Upper lobe of right lung (tissue), 1 donor: Measurements from ENCODE around the gene EWSR1. TPM values are rescaled to one million over a fixed set of nuclear protein-coding genes. Genes with fewer than 3 reads are reported as not detected.

ENCODE experiments used
- ATAC-seq: fragments of 200-7000 bp; cut with Tn5 transposase; one replicate; pipeline ENCODE4 v1.9.1; 2020; ENCODE audit warnings: mild to moderate bottlenecking, moderate library complexity
- DNase-seq: peaks from one replicate; pipeline ENCODE4 v3.0.0-alpha.2; 2020
- H3K27ac ChIP-seq: fragments of 200-600 bp; one replicate; pipeline ENCODE4 v1.8.0; 2022
- H3K27me3 ChIP-seq: fragments of 200-600 bp; one replicate; pipeline ENCODE4 v1.8.0; 2022; ENCODE audit warnings: mild to moderate bottlenecking
- H3K36me3 ChIP-seq: fragments of 200-600 bp; one replicate; pipeline ENCODE4 v1.8.0; 2022
- H3K4me1 ChIP-seq: fragments of 200-600 bp; one replicate; pipeline ENCODE4 v1.8.0; 2022
- H3K4me3 ChIP-seq: fragments of 200-600 bp; one replicate; pipeline ENCODE4 v1.8.0; 2022; ENCODE audit warnings: mild to moderate bottlenecking
- H3K9me3 ChIP-seq: fragments of 200-600 bp; one replicate; pipeline ENCODE4 v1.8.0; 2022
- CTCF ChIP-seq: fragments of 200-600 bp; IDR thresholded peaks from one replicate; pipeline ENCODE4 v1.8.0; 2022; ENCODE audit warnings: antibody characterized with exemption
- intact Hi-C: fragments of 100-400 bp; cut with DNase I; formaldehyde crosslinking; loops from one replicate; pipeline ENCODE4 v1.11.0; 2022
- total RNA-seq: library from RNA; stranded (reverse); fragmentation: NEBNext Ultra II Directional; extraction: Animal tissue kit (Norgen Biotek cat#: 25700); gene quantifications from one replicate; pipeline ENCODE4 v1.2.1, GENCODE V29; 2021
- donor health status: DM: no; HTN: yes; CAD: no; lungs with severe emphysema.

Gene EWSR1
- total RNA-seq, 1 donor from 2014 or later, result 149 TPM

DNA sequence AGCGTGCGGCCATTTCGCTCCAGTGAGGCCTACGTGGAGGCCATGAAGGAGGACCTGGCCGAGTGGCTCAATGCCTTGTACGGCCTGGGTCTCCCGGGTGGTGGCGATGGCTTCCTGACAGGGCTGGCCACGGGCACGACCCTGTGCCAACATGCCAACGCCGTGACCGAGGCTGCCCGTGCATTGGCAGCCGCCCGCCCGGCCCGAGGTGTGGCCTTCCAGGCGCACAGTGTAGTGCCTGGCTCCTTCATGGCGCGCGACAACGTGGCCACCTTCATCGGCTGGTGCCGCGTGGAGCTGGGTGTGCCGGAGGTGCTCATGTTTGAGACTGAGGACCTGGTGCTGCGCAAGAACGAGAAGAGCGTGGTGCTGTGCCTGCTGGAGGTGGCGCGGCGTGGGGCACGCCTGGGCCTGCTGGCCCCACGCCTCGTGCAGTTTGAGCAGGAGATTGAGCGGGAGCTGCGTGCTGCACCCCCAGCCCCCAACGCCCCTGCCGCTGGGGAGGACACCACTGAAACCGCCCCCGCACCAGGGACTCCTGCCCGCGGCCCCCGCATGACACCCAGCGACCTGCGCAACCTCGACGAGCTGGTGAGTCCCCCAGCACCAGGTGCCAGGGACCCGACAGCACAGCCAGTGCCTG, 40.2 kb downstream of the EWSR1 start:
- no peak for TF ChIP-seq CTCF
- DNase-seq, result no peak
- intact Hi-C loops, result no loop called here
- no peak for ATAC-seq
- no peaks in the 10 kb centered on the region for H3K27me3 ChIP-seq
- H3K27ac ChIP-seq, result peak overlapping the region; percentile 71
- H3K9me3 ChIP-seq, result no peaks in the 10 kb centered on the region
- H3K36me3 ChIP-seq, result no peaks in the 10 kb centered on the region
- H3K4me1 ChIP-seq, result peaks cover 44% of the 10 kb centered on the region
- H3K4me3 ChIP-seq, result peak overlapping the region; percentile 85

GRCh38 chr22:29308791-29309262, 40.8 kb downstream of the EWSR1 start:
- ATAC-seq (no peak), DNase-seq (no peak)
- Histone ChIP-seq H3K4me3 (peak overlapping the region; percentile 17), H3K4me1 (peaks cover 45% of the 10 kb centered on the region), H3K27ac (peak overlapping the region; percentile 71), H3K27me3 (peaks cover 2% of the 10 kb centered on the region), H3K9me3 (no peaks in the 10 kb centered on the region), H3K36me3 (no peaks in the 10 kb centered on the region)
- TF ChIP-seq CTCF, result no peak
- intact Hi-C loops, result no loop called here

DNA sequence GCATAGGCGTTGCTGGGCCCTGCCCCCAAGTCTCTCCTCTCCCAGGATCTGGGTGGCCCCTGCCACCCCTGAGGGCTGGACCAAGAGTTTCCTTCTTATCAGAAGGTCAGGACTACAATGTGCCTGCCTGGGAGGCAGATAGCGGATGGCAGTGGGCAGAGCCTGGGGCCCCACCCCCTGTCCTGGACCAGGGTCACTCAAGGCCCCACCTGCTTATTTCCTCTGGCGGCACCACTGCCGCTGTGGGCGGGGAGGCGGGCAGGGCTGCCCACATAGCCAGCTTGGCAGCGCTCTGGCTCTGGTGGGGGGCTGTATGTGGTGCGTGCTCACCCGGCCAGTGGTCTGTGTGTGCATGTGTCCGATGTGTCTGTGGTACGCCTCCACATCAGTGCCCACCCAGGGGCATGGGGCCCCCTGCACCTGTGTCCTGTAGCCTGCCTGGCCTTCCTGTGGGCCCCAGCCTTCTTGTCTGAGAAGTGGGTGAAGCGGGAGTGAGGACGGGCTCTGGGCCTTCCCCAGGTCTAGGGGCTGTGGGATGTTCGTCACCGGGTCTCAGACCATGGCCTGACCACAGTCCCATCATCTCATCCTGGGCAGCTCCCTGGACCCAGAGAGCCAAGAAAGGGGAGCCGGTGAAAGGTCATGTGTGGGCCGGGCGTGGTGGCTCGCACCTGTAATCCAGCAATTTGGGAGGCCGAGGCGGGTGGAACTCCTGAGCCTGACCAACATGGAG, 41.4 kb downstream of the EWSR1 start:
- no peak for DNase-seq
- TF ChIP-seq CTCF, result no peak
- Histone ChIP-seq H3K27me3 (peaks cover 9% of the 10 kb centered on the region), H3K36me3 (no peaks in the 10 kb centered on the region), H3K27ac (peak overlapping the region; percentile 71), H3K4me3 (peak overlapping the region; percentile 17), H3K4me1 (peaks cover 49% of the 10 kb centered on the region), H3K9me3 (no peaks in the 10 kb centered on the region)
- no peak for ATAC-seq
- intact Hi-C loops, result no loop called here

- no peaks in the 10 kb centered on the region for H3K9me3 ChIP-seq
- ATAC-seq (no peak), DNase-seq (no peak)
- peak overlapping the region; percentile 71 for H3K27ac ChIP-seq
- intact Hi-C loops, result no loop called here
- peaks cover 57% of the 10 kb centered on the region for H3K4me1 ChIP-seq
- H3K36me3 ChIP-seq, result no peaks in the 10 kb centered on the region
- H3K27me3 ChIP-seq, result peaks cover 16% of the 10 kb centered on the region
- no peak overlapping the region for H3K4me3 ChIP-seq
- no peak for TF ChIP-seq CTCF
Observed at GRCh38 chr22:29310065-29310862, 42.2 kb downstream of the EWSR1 start.

GRCh38 chr22:29310863-29311339, 42.8 kb downstream of the EWSR1 start:
- peak; percentile 96 for DNase-seq
- Histone ChIP-seq H3K9me3 (no peaks in the 10 kb centered on the region), H3K27me3 (peaks cover 23% of the 10 kb centered on the region), H3K4me3 (no peak overlapping the region), H3K27ac (peak overlapping the region; percentile 71), H3K36me3 (no peaks in the 10 kb centered on the region), H3K4me1 (peaks cover 61% of the 10 kb centered on the region)
- intact Hi-C loops, result no loop called here
- ATAC-seq, result peak; percentile 78
- no peak for TF ChIP-seq CTCF
